VCaP (cell line): Measurements from ENCODE around the gene RSAD1.

Experiments used
- H3K27ac ChIP-seq: fragments of 450-650 bp; 2 replicates; pipeline ENCODE4 v1.5.1; 2017
- TF ChIP-seq, protein P1 (sequence below): fragments of 450-650 bp; conservative IDR thresholded peaks from 2 replicates; pipeline ENCODE4 v1.5.1; 2017; ENCODE audit warnings: mild to moderate bottlenecking, moderate library complexity

Gene RSAD1

DNA sequence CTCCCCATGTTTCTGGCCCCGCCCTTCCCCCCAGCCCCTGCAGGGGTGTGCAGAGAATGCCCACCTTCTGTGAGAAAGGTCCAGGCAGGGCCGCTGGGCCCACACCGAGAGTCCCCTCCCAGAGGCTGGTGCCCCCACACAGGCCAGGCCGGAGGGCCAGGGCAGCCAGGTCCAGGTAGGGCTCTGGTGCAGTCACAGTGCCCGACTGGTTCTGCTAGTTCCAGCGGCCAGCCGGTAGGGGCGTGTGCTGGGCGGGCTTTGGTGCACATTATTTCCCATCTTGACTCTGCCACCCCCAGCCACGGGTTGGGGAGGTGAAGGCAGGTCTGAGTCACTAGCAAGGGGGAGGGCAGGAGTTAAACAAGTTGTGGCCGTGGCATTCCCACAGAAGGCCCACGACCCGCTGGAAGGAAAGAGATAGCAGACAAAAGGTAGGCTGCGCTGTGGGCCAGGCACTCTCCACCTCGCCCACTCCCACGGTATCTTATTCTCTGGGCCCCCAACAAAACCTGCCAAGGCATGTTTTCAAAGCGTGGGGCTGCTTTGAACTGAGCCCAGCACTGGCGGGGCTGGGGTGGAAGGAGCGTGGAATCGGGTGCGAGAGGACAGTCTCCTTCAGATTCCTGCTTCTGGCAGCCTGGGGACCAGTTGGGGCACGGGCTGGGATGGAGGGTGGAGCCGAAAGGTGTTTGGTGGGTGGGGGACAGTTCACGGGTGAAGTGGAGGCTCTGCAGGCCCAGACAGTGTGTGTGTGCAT lies 55.7 kb downstream of the RSAD1 start:
- TF ChIP-seq, protein P1, sequence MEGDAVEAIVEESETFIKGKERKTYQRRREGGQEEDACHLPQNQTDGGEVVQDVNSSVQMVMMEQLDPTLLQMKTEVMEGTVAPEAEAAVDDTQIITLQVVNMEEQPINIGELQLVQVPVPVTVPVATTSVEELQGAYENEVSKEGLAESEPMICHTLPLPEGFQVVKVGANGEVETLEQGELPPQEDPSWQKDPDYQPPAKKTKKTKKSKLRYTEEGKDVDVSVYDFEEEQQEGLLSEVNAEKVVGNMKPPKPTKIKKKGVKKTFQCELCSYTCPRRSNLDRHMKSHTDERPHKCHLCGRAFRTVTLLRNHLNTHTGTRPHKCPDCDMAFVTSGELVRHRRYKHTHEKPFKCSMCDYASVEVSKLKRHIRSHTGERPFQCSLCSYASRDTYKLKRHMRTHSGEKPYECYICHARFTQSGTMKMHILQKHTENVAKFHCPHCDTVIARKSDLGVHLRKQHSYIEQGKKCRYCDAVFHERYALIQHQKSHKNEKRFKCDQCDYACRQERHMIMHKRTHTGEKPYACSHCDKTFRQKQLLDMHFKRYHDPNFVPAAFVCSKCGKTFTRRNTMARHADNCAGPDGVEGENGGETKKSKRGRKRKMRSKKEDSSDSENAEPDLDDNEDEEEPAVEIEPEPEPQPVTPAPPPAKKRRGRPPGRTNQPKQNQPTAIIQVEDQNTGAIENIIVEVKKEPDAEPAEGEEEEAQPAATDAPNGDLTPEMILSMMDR, result peak; percentile 73

DNA sequence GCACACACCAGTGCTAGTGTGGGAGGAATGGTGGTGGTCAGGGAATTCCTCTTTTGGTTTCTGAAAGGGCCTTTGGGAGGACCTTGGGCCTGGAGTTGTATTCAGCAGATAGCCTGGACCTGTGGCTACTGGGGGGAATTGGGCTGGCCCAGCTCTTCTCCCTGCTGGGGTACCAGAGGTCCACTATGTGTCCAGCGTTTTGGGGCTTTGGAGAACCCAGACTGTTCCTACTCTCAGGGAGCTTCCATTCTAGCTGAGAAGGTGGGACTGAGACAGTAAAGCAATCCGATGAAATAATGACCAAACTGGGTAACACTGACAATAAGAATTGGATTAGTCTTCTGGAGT lies 56.3 kb downstream of the RSAD1 start:
- TF ChIP-seq, protein P1, result no peak
- peak overlapping the region; percentile 100 for H3K27ac ChIP-seq

More for the DNA sequence above, 55.7 kb downstream of the RSAD1 start:
- H3K27ac ChIP-seq, result peak overlapping the region; percentile 100

DNA sequence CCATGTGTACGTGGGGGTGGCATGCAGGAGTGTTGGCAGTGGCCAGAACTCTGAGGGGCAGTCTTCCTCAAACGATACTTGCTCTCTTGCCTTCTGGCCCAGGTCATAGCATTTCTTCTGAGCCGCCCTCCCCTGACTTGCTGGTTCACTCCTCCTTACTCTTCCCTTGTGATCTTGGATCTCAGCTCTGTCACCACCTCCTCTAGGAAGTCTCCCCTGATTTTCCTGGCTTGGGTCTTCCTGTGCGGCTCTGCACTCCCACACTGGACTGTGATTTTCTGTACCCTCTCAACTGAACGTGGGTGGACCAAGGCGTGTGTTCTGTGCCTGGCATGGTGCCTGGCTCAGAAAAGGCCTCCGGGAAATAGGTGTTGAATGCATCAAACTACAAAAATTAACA lies 56.7 kb downstream of the RSAD1 start:
- H3K27ac ChIP-seq, result peak overlapping the region; percentile 100
- TF ChIP-seq, protein P1, result no peak
